ENCODE data around the gene SCAI. TPM values are rescaled to one million over a fixed set of nuclear protein-coding genes. Genes with fewer than 3 reads are reported as not detected.

The SCAI gene
- total RNA-seq, 1 experiment from 2014 or later: 13.0 TPM

- no peak for DNase-seq
- BruUV-seq (replicated peaks): no TSS peak
- TF ChIP-seq CTCF (IDR thresholded peaks at IDR 0.05; ENCODE audit: insufficient read depth in 1 of 2, low read depth in 1 of 2, low read length in 1 of 2, severe bottlenecking in 1 of 2, unreplicated experiment in 1 of 2): no peak
- no peaks in the 10 kb centered on the region; the same call in none of the 2 replicates for H3K36me3 ChIP-seq (ENCODE audit: control insufficient read depth, insufficient read depth, low read length)
- Mint-ChIP-seq H3K4me1 (ENCODE audit: low read depth, unreplicated experiment) (no peaks in the 10 kb centered on the region), H3K27ac (ENCODE audit: unreplicated experiment) (no peak overlapping the region), H3K4me3 (ENCODE audit: unreplicated experiment) (no peak overlapping the region), H3K36me3 (ENCODE audit: insufficient read depth, unreplicated experiment) (peaks cover 41% of the 10 kb centered on the region), H3K27me3 (ENCODE audit: insufficient read depth, unreplicated experiment) (no peaks in the 10 kb centered on the region), H3K9me3 (ENCODE audit: unreplicated experiment) (no peaks in the 10 kb centered on the region)
- intact Hi-C loops (cut with micrococcal nuclease; ENCODE audit: unreplicated experiment): no loop called here
- H3K4me3 ChIP-seq (ENCODE audit: low read depth, low read length): no peak overlapping the region
- no peaks in the 10 kb centered on the region for H3K4me1 ChIP-seq
- H3K9me3 ChIP-seq: no peaks in the 10 kb centered on the region
- CTCF ChIA-PET: no interaction called here
- no peaks in the 10 kb centered on the region for H3K27me3 ChIP-seq (replicated peaks; ENCODE audit: control insufficient read depth, insufficient read depth, low read length)
- POLR2A ChIA-PET: interaction anchor here (0.7 kb wide), 1 partner anchor 1636 kb away, joined by 4 read pairs; no protein-coding TSS in a partner anchor
Observed at GRCh38 chr9:125146247-125146646, 2.9 kb upstream of the SCAI start.

DNA sequence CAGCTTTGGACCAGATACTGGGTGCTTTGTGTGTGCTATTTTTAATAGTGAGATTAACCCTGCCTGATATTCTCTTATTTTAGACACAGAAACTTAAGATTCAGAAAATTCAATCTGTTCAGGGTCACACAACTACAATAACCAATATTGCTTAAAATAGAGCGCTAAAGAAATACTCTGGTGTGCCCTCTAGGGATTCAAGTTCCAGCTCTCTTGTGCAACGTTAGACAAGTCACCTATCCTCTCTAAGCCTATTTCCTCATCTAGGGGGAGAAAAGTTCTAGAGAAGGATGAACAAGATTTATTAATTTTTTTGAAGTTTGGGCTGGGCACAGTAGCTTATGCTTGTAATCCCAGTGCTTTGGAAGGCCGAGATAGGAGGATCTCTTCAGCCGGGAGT is 2.1 kb upstream of the SCAI start:
- TF ChIP-seq CTCF (IDR thresholded peaks at IDR 0.05; ENCODE audit: insufficient read depth in 1 of 2, low read depth in 1 of 2, low read length in 1 of 2, severe bottlenecking in 1 of 2, unreplicated experiment in 1 of 2): no peak
- intact Hi-C loops (cut with micrococcal nuclease; ENCODE audit: unreplicated experiment): no loop called here
- H3K36me3 ChIP-seq (ENCODE audit: control insufficient read depth, insufficient read depth, low read length): no peaks in the 10 kb centered on the region; the same call in 1 of the 2 replicates
- Mint-ChIP-seq H3K9me3 (ENCODE audit: unreplicated experiment) (no peaks in the 10 kb centered on the region), H3K4me1 (ENCODE audit: low read depth, unreplicated experiment) (no peaks in the 10 kb centered on the region), H3K27ac (ENCODE audit: unreplicated experiment) (no peak overlapping the region), H3K27me3 (ENCODE audit: insufficient read depth, unreplicated experiment) (no peaks in the 10 kb centered on the region), H3K4me3 (ENCODE audit: unreplicated experiment) (no peak overlapping the region), H3K36me3 (ENCODE audit: insufficient read depth, unreplicated experiment) (peaks cover 33% of the 10 kb centered on the region)
- H3K4me3 ChIP-seq (ENCODE audit: low read depth, low read length): no peak overlapping the region
- no peaks in the 10 kb centered on the region for H3K9me3 ChIP-seq
- DNase-seq: no peak
- no peaks in the 10 kb centered on the region for H3K27me3 ChIP-seq (replicated peaks; ENCODE audit: control insufficient read depth, insufficient read depth, low read length)
- BruUV-seq (replicated peaks): no TSS peak
- H3K4me1 ChIP-seq: no peaks in the 10 kb centered on the region
- ChIA-PET POLR2A (no interaction called here), CTCF (no interaction called here)

- DNase-seq: peak in 1 of 2 experiments; percentile 3
Observed at GRCh38 chr9:125142560-125143376, 560 bp downstream of the SCAI start.

More at GRCh38 chr9:125142560-125143376, 560 bp downstream of the SCAI start:
- Mint-ChIP-seq H3K4me3 (ENCODE audit: unreplicated experiment) (peak overlapping the region; percentile 96), H3K4me1 (ENCODE audit: low read depth, unreplicated experiment) (no peaks in the 10 kb centered on the region), H3K36me3 (ENCODE audit: insufficient read depth, unreplicated experiment) (peaks cover 25% of the 10 kb centered on the region), H3K9me3 (ENCODE audit: unreplicated experiment) (no peaks in the 10 kb centered on the region), H3K27ac (ENCODE audit: unreplicated experiment) (peak overlapping the region; percentile 85), H3K27me3 (ENCODE audit: insufficient read depth, unreplicated experiment) (no peaks in the 10 kb centered on the region)
- ChIA-PET CTCF (interaction anchor here (0.6 to 1.3 kb wide), 10 partner anchors 13 to 575 kb away, joined by 3 to 6 read pairs (median 4); no protein-coding TSS in a partner anchor), POLR2A (interaction anchor here (1.0 kb wide), 1 partner anchor 99 kb away, joined by 3 read pairs; the partner anchor contains the start of gene HSPA5)
- peak overlapping the region; percentile 92 for H3K4me3 ChIP-seq (ENCODE audit: low read depth, low read length)
- intact Hi-C loops (cut with micrococcal nuclease; ENCODE audit: unreplicated experiment): loop anchor here (1.0 to 5.0 kb wide), 3 partner anchors 202 to 280 kb away; partner anchors contain the start of genes ARPC5L and RPL35
- no TSS peak for BruUV-seq (replicated peaks)
- no peaks in the 10 kb centered on the region for H3K27me3 ChIP-seq (replicated peaks; ENCODE audit: control insufficient read depth, insufficient read depth, low read length)
- peak in 1 of 2 experiments; percentile 12 for TF ChIP-seq CTCF (IDR thresholded peaks at IDR 0.05; ENCODE audit: insufficient read depth in 1 of 2, low read depth in 1 of 2, low read length in 1 of 2, severe bottlenecking in 1 of 2, unreplicated experiment in 1 of 2)
- no peaks in the 10 kb centered on the region for H3K9me3 ChIP-seq
- H3K36me3 ChIP-seq (ENCODE audit: control insufficient read depth, insufficient read depth, low read length): no peaks in the 10 kb centered on the region
- no peaks in the 10 kb centered on the region for H3K4me1 ChIP-seq

Measured in Caco-2 (cell line).